Keratinocyte (primary cell): ENCODE data around the gene ZFYVE28. TPM values are rescaled to one million over a fixed set of nuclear protein-coding genes. Genes with fewer than 3 reads are reported as not detected.

Experiments
- DNase-seq: peaks from one replicate; pipeline ENCODE4 v3.0.0-alpha.2; 2011; ENCODE audit warnings: low read depth, missing footprints, low spot score
- FAIRE-seq: peaks from 2 replicates; lab custom pipeline; 2011; peaks lifted over from hg19 to GRCh38; lab: Jason Lieb, UNC
- H2AFZ ChIP-seq: 2 replicates; pipeline ENCODE4 v1.6.0; 2012; ENCODE audit warnings: low read length, control low read depth, inconsistent platforms; ENCODE audit not compliant: control insufficient read depth
- H3K27ac ChIP-seq: 2 replicates; pipeline ENCODE4 v1.5.1; 2011; ENCODE audit warnings: low read length; ENCODE audit not compliant: control insufficient read depth, insufficient read depth
- H3K27me3 ChIP-seq: 3 replicates; pipeline ENCODE4 v1.6.0; 2011; ENCODE audit warnings: low read length; ENCODE audit not compliant: control insufficient read depth, insufficient read depth; ENCODE audit errors: extremely low read depth
- H3K36me3 ChIP-seq, 2 experiments: 2 replicates in 1 of 2; 3 replicates in 1 of 2; pipeline ENCODE4 v1.5.1; 2011; ENCODE audit warnings: low read length in 2 of 2, mild to moderate bottlenecking in 1 of 2; ENCODE audit not compliant: control insufficient read depth in 2 of 2, insufficient read depth in 2 of 2; ENCODE audit errors: extremely low read depth in 1 of 2
- H3K4me1 ChIP-seq: 3 replicates; pipeline ENCODE4 v1.5.1; 2011; ENCODE audit warnings: low read length; ENCODE audit not compliant: control insufficient read depth, insufficient read depth; ENCODE audit errors: extremely low read depth
- H3K4me2 ChIP-seq: 3 replicates; pipeline ENCODE4 v1.6.0; 2011; ENCODE audit warnings: low read depth, low read length; ENCODE audit not compliant: control insufficient read depth, insufficient read depth; ENCODE audit errors: extremely low read depth
- H3K4me3 ChIP-seq, 3 experiments: fragments of 200-600 bp in 1 of 3; sonication (generic) in 1 of 3; 2 replicates in 2 of 3; 3 replicates in 1 of 3; pipeline ENCODE4 v1.5.1; 2011 to 2016; ENCODE audit warnings: low read length in 3 of 3, mild to moderate bottlenecking in 3 of 3, control low read depth in 2 of 3, inconsistent platforms in 1 of 3, low read depth in 1 of 3, mixed read lengths in 1 of 3, mixed run types in 1 of 3, moderate library complexity in 1 of 3; ENCODE audit not compliant: control insufficient read depth in 2 of 3, insufficient read depth in 2 of 3; ENCODE audit errors: extremely low read depth in 1 of 3
- H3K79me2 ChIP-seq: 2 replicates; pipeline ENCODE4 v1.6.0; 2012; ENCODE audit warnings: low read length; ENCODE audit not compliant: control insufficient read depth, insufficient read depth
- H3K9ac ChIP-seq: 3 replicates; pipeline ENCODE4 v1.6.0; 2011; ENCODE audit warnings: low read length; ENCODE audit not compliant: control insufficient read depth, insufficient read depth; ENCODE audit errors: extremely low read depth
- H3K9me1 ChIP-seq: 3 replicates; pipeline ENCODE4 v1.6.0; 2011; ENCODE audit warnings: low read length; ENCODE audit not compliant: control insufficient read depth, insufficient read depth; ENCODE audit errors: extremely low read depth
- H3K9me3 ChIP-seq: 2 replicates; pipeline ENCODE4 v1.5.1; 2012; ENCODE audit warnings: low read depth, low read length; ENCODE audit not compliant: control insufficient read depth
- H4K20me1 ChIP-seq: 3 replicates; pipeline ENCODE4 v1.6.0; 2011; ENCODE audit warnings: low read length; ENCODE audit not compliant: control insufficient read depth, insufficient read depth; ENCODE audit errors: extremely low read depth
- EZH2 ChIP-seq: IDR thresholded peaks from one replicate; pipeline ENCODE4 v1.6.1; 2012; ENCODE audit warnings: inconsistent platforms, mild to moderate bottlenecking, low read length, moderate library complexity
- dilution Hi-C: fragments of 300-500 bp; cut with MboI; formaldehyde crosslinking; loops from one replicate; pipeline ENCODE4 v1.7.0; 2020; ENCODE audit warnings: low sequenced_read_pairs; ENCODE audit not compliant: extremely low pct_ligation_motif_present
- polyA plus RNA-seq, 5 experiments: library from polyadenylated mRNA; depleted of rRNA in 3 of 5; stranded (reverse) in 3 of 5; stranded (forward) in 1 of 5; unstranded in 1 of 5; fragments of >200 nt; gene quantifications; 1 replicate in 1 of 5; 2 replicates in 3 of 5; 3 replicates in 1 of 5; pipeline versions ENCODE4 v1.2.1 to v1.2.3, GENCODE V29; 2011 to 2012; ENCODE audit warnings: missing spikeins in 2 of 5, low read depth in 1 of 5, low replicate concordance in 1 of 5
- TF ChIP-seq, protein P1 (sequence below), 3 experiments: IDR thresholded peaks in 1 of 3; conservative IDR thresholded peaks in 1 of 3; optimal IDR thresholded peaks in 1 of 3; 2 replicates in 2 of 3; 3 replicates in 1 of 3; pipeline versions ENCODE3 to v1.5.1; 2011; ENCODE audit warnings: low read length in 3 of 3, mild to moderate bottlenecking in 3 of 3, moderate library complexity in 2 of 3, control low read depth in 1 of 3, inconsistent platforms in 1 of 3; ENCODE audit not compliant: insufficient read depth in 2 of 3; ENCODE audit errors: extremely low read depth in 1 of 3

The ZFYVE28 gene
- polyA plus RNA-seq, 1 donor (not counting 4 experiments of a cell fraction or from before 2014, with no cell fraction given): 0.33 TPM

DNA sequence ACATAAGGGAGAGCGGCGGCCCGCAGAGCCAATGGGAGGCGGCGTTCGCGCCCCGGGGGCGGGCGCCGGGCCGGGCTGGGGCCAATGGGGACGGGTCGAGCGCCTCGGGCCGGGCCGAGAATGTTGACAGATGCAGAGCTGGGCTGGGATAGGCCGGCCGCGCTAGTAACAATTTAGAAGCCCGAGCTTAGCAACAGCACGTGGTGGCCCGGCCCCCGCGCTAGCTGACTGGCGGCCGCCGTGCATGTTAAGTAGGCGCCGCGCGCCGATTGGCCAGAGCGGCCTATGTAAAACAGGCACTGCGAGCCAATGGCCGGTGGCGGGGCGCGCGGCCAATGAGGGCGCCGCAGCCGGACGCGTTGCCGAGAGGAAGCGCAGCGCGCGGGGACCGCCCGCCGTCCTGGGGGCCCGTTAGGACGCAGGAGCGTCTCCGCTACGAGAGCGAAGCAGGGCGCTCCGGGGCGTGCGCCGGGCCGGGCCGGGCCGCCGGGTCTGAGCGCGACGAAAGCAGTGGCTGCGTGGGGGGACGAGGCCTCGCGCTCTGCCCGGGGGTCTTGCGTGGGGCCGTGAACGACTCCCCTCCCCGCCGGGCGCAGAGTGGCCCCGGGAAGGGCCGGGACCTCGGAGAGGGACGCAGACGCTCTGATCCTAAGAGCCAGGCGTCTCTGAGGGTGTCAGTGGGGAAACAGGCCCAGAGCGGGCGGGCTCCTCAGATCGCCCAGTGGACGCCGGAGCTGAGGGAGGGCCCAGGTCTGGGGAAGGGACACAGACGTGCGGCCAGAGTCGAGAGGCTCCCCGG, 156.1 kb downstream of the ZFYVE28 start:
- FAIRE-seq: peak; percentile 68
- no peaks in the 10 kb centered on the region for H3K27me3 ChIP-seq
- no peaks in the 10 kb centered on the region for H3K9me3 ChIP-seq
- no peak for TF ChIP-seq EZH2
- TF ChIP-seq, protein P1, sequence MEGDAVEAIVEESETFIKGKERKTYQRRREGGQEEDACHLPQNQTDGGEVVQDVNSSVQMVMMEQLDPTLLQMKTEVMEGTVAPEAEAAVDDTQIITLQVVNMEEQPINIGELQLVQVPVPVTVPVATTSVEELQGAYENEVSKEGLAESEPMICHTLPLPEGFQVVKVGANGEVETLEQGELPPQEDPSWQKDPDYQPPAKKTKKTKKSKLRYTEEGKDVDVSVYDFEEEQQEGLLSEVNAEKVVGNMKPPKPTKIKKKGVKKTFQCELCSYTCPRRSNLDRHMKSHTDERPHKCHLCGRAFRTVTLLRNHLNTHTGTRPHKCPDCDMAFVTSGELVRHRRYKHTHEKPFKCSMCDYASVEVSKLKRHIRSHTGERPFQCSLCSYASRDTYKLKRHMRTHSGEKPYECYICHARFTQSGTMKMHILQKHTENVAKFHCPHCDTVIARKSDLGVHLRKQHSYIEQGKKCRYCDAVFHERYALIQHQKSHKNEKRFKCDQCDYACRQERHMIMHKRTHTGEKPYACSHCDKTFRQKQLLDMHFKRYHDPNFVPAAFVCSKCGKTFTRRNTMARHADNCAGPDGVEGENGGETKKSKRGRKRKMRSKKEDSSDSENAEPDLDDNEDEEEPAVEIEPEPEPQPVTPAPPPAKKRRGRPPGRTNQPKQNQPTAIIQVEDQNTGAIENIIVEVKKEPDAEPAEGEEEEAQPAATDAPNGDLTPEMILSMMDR (optimal IDR thresholded peaks at IDR 0.05 in 1 of 3, IDR thresholded peaks at IDR 0.05 in 1 of 3, conservative IDR thresholded peaks at IDR 0.05 in 1 of 3; ENCODE audit: extremely low read depth in 1 of 3, insufficient read depth in 2 of 3, low read length in 3 of 3): no peak
- H3K9ac ChIP-seq: peak overlapping the region; percentile 67
- peak; percentile 94 for DNase-seq
- H3K4me3 ChIP-seq: peak overlapping the region; percentile 66 to 91 (median 69)
- peak overlapping the region; percentile 78 for H2AFZ ChIP-seq
- H3K9me1 ChIP-seq: no peaks in the 10 kb centered on the region
- H3K4me2 ChIP-seq: peak overlapping the region; percentile 87
- H3K4me1 ChIP-seq: peaks cover 10% of the 10 kb centered on the region
- H3K27ac ChIP-seq: no peak overlapping the region
- H3K79me2 ChIP-seq: peaks cover 10% of the 10 kb centered on the region
- H3K36me3 ChIP-seq: peaks cover 0 to 2% of the 10 kb centered on the region in 2 experiments
- dilution Hi-C loops: no loop called here
- H4K20me1 ChIP-seq: peaks cover 5% of the 10 kb centered on the region

DNA sequence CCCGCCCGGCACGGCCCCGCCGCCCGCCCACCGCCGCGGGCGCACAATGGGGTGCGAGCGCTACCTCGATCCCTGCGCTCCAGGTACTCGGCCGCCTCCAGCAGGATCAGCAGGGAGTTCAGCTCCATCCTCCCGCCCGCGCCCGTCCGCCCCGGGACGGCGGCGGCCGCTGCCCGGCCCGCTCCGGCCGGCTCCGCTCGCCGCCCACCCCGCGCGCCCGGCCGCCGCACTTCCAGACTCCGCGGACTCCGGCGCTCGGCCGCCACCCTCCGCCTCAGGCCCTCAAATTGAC, 156.6 kb downstream of the ZFYVE28 start, which contains the start of gene MXD4:
Gene MXD4 (minus strand): TSS at position 257 of the 292 bp plus-strand sequence. CDS start 129 bp downstream, at position 128.
- H3K36me3 ChIP-seq: peaks cover 0 to 2% of the 10 kb centered on the region in 2 experiments
- H3K9me3 ChIP-seq: no peaks in the 10 kb centered on the region
- no peaks in the 10 kb centered on the region for H3K27me3 ChIP-seq
- H3K4me2 ChIP-seq: peak within 1 kb of the TSS; percentile 87
- no peak for TF ChIP-seq EZH2
- TF ChIP-seq, protein P1 (optimal IDR thresholded peaks at IDR 0.05 in 1 of 3, IDR thresholded peaks at IDR 0.05 in 1 of 3, conservative IDR thresholded peaks at IDR 0.05 in 1 of 3; ENCODE audit: extremely low read depth in 1 of 3, insufficient read depth in 2 of 3, low read length in 3 of 3): no peak
- peak within 1 kb of the TSS; percentile 78 for H2AFZ ChIP-seq
- peak within 1 kb of the TSS; percentile 73 to 91 (median 87) for H3K4me3 ChIP-seq
- DNase-seq (no peak), FAIRE-seq (no peak)
- peaks cover 10% of the 10 kb centered on the region for H3K79me2 ChIP-seq
- H3K9me1 ChIP-seq: no peaks in the 10 kb centered on the region
- peak within 1 kb of the TSS; percentile 54 for H3K27ac ChIP-seq
- H3K4me1 ChIP-seq: peaks cover 10% of the 10 kb centered on the region
- dilution Hi-C loops: no loop called here
- H3K9ac ChIP-seq: peak within 1 kb of the TSS; percentile 80
- H4K20me1 ChIP-seq: peaks cover 8% of the 10 kb centered on the region
